AG10803 (cell line): ENCODE results near the gene ZFHX3.
A peak's percentile ranks its signal among the peaks of the same experiment; 100 is the strongest.

Source experiments
- DNase-seq: peaks from one replicate; pipeline ENCODE4 v3.0.0; 2010; ENCODE audit warnings: low read depth
- H3K4me3 ChIP-seq: 2 replicates; pipeline ENCODE4 v1.5.1; 2011; ENCODE audit warnings: mild to moderate bottlenecking, low read length, control low read depth
- CTCF ChIP-seq: conservative IDR thresholded peaks from 2 replicates; pipeline ENCODE4 v1.5.1; 2011; ENCODE audit warnings: mild to moderate bottlenecking, low read length, control low read depth, inconsistent platforms

The ZFHX3 gene

GRCh38 chr16:72825912-72826621, 221.9 kb downstream of the ZFHX3 start:
- H3K4me3 ChIP-seq, result no peak overlapping the region
- DNase-seq, result no peak
- no peak for TF ChIP-seq CTCF

- no peak for TF ChIP-seq CTCF
- no peak overlapping the region for H3K4me3 ChIP-seq
- DNase-seq, result no peak
Observed at GRCh38 chr16:72824761-72825160, 223.2 kb downstream of the ZFHX3 start.

- TF ChIP-seq CTCF, result no peak
- DNase-seq, result no peak
- H3K4me3 ChIP-seq, result no peak overlapping the region
Observed at GRCh38 chr16:72824027-72824426, 223.9 kb downstream of the ZFHX3 start.

- H3K4me3 ChIP-seq, result no peak overlapping the region
- no peak for TF ChIP-seq CTCF
Observed at GRCh38 chr16:72821185-72821950, 226.6 kb downstream of the ZFHX3 start.

GRCh38 chr16:72819345-72819744, 228.6 kb downstream of the ZFHX3 start:
- no peak for TF ChIP-seq CTCF
- peak; percentile 60 for DNase-seq
- no peak overlapping the region for H3K4me3 ChIP-seq

More at GRCh38 chr16:72821185-72821950, 226.6 kb downstream of the ZFHX3 start:
- no peak for DNase-seq

GRCh38 chr16:72818236-72818845, 229.6 kb downstream of the ZFHX3 start:
- no peak for DNase-seq
- TF ChIP-seq CTCF, result peak; percentile 15
- no peak overlapping the region for H3K4me3 ChIP-seq
